GM23338 (cell line): Measurements from ENCODE around the gene PRPF39. TPM values are rescaled to one million over a fixed set of nuclear protein-coding genes. Genes with fewer than 3 reads are reported as not detected.

ENCODE experiments used
- ATAC-seq: fragments of 200-7000 bp; cut with Tn5 transposase; 3 replicates; pipeline ENCODE4 v1.9.1; 2020
- DNase-seq: peaks from one replicate; pipeline ENCODE4 v3.0.0-alpha.2; 2015; ENCODE audit warnings: low spot score
- H2AFZ ChIP-seq: fragments of 200-600 bp; sonication (generic); 2 replicates; pipeline ENCODE4 v1.8.0; 2016; ENCODE audit warnings: antibody characterized with exemption, mild to moderate bottlenecking, moderate library complexity
- H3F3A ChIP-seq: fragments of 200-600 bp; sonication (generic); replicated peaks from 2 replicates; pipeline ENCODE4 v1.8.0; 2017; ENCODE audit warnings: antibody characterized with exemption, mixed run types, low read depth
- H3K27ac ChIP-seq: fragments of 200-600 bp; sonication (generic); 2 replicates; pipeline ENCODE4 v1.6.1; 2016; ENCODE audit warnings: low read depth
- H3K27me3 ChIP-seq: fragments of 200-600 bp; sonication (generic); 2 replicates; pipeline ENCODE4 v1.8.0; 2016; ENCODE audit warnings: mild to moderate bottlenecking, mixed run types, moderate library complexity; ENCODE audit not compliant: insufficient read depth
- H3K36me3 ChIP-seq: fragments of 200-600 bp; sonication (generic); 2 replicates; pipeline ENCODE4 v1.8.0; 2016; ENCODE audit warnings: mild to moderate bottlenecking; ENCODE audit not compliant: insufficient read depth
- H3K4me1 ChIP-seq: fragments of 200-600 bp; sonication (generic); 2 replicates; pipeline ENCODE4 v1.8.0; 2016; ENCODE audit warnings: mild to moderate bottlenecking, moderate library complexity; ENCODE audit not compliant: insufficient read depth
- H3K4me2 ChIP-seq: fragments of 200-600 bp; sonication (generic); 2 replicates; pipeline ENCODE4 v1.7.1; 2017; ENCODE audit warnings: mixed run types
- H3K4me3 ChIP-seq: fragments of 200-600 bp; sonication (generic); 2 replicates; pipeline ENCODE4 v1.6.1; 2016; ENCODE audit warnings: mixed run types
- H3K79me2 ChIP-seq: fragments of 200-600 bp; sonication (generic); replicated peaks from 2 replicates; pipeline ENCODE4 v1.8.0; 2017; ENCODE audit warnings: mild to moderate bottlenecking; ENCODE audit not compliant: insufficient read depth
- H3K9me2 ChIP-seq: fragments of 200-600 bp; sonication (generic); 2 replicates; pipeline ENCODE4 v1.8.0; 2017; ENCODE audit not compliant: insufficient read depth
- H4K20me1 ChIP-seq: fragments of 200-600 bp; sonication (generic); replicated peaks from 2 replicates; pipeline ENCODE4 v1.8.0; 2017; ENCODE audit warnings: mild to moderate bottlenecking; ENCODE audit not compliant: insufficient read depth
- H3K27ac Mint-ChIP-seq: 2 replicates; pipeline ENCODE4 v1.8.0; 2020; ENCODE audit warnings: inconsistent platforms, mild to moderate bottlenecking, moderate library complexity, mixed read lengths
- H3K27me3 Mint-ChIP-seq: 3 replicates; pipeline ENCODE4 v1.8.0; 2022; ENCODE audit warnings: low read depth, mild to moderate bottlenecking, moderate library complexity, mixed read lengths, inconsistent platforms; ENCODE audit not compliant: insufficient read depth, poor library complexity
- H3K36me3 Mint-ChIP-seq: 3 replicates; pipeline ENCODE4 v1.8.0; 2021; ENCODE audit warnings: low read depth, mild to moderate bottlenecking, inconsistent platforms, moderate library complexity, mixed read lengths
- H3K4me1 Mint-ChIP-seq: 3 replicates; pipeline ENCODE4 v1.8.0; 2020; ENCODE audit warnings: mild to moderate bottlenecking, inconsistent platforms, mixed read lengths
- H3K4me3 Mint-ChIP-seq: 3 replicates; pipeline ENCODE4 v1.8.0; 2021; ENCODE audit warnings: moderate library complexity, mild to moderate bottlenecking, inconsistent platforms, mixed read lengths
- H3K9me3 Mint-ChIP-seq: 3 replicates; pipeline ENCODE4 v1.8.0; 2020; ENCODE audit warnings: moderate library complexity, mild to moderate bottlenecking, inconsistent platforms, mixed read lengths
- CREB1 ChIP-seq: fragments of 250-450 bp; sonication (Bioruptor Pico); IDR thresholded peaks from 2 replicates; pipeline ENCODE4 v1.5.0; 2020; ENCODE audit warnings: low read depth, mild to moderate bottlenecking, moderate library complexity
- EZH2 ChIP-seq: fragments of 200-600 bp; sonication (generic); IDR thresholded peaks from one replicate; pipeline ENCODE4 v1.8.0; 2017; ENCODE audit warnings: antibody characterized with exemption, mild to moderate bottlenecking, low read depth; ENCODE audit not compliant: unreplicated experiment
- EZH2phosphoT487 ChIP-seq: fragments of 200-600 bp; sonication (generic); IDR thresholded peaks from one replicate; pipeline ENCODE4 v1.8.1; 2018; ENCODE audit warnings: antibody characterized with exemption; ENCODE audit not compliant: unreplicated experiment
- JUNB ChIP-seq: IDR thresholded peaks from one replicate; pipeline ENCODE4 v1.6.1; 2016; ENCODE audit warnings: antibody characterized with exemption; ENCODE audit not compliant: unreplicated experiment
- NANOG ChIP-seq: IDR thresholded peaks from 2 replicates; pipeline ENCODE4 v1.6.1; 2016; ENCODE audit warnings: antibody characterized with exemption, borderline replicate concordance
- POLR2AphosphoS5 ChIP-seq: IDR thresholded peaks from 2 replicates; pipeline ENCODE4 v1.6.1; 2016; ENCODE audit warnings: antibody characterized with exemption, low read depth
- STAT1 ChIP-seq: IDR thresholded peaks from one replicate; pipeline ENCODE4 v1.6.1; 2016; ENCODE audit warnings: antibody characterized with exemption; ENCODE audit not compliant: unreplicated experiment
- ZNF331 ChIP-seq: fragments of 250-450 bp; sonication (Bioruptor Pico); IDR thresholded peaks from 2 replicates; pipeline ENCODE4 v1.5.0; 2020; ENCODE audit warnings: low read depth, mild to moderate bottlenecking, moderate library complexity
- polyA plus RNA-seq: library from polyadenylated mRNA; unstranded; fragments of >200 nt; fragmentation: Nextera tagmentation; extraction: Ambion mirVana; gene quantifications from 2 replicates; pipeline ENCODE4 v1.2.1, GENCODE V29; 2016
- total RNA-seq: library from RNA; depleted of rRNA; stranded (reverse); fragments of >200 nt; shearing (Covaris generic); gene quantifications from 2 replicates; pipeline ENCODE4 v1.2.3, GENCODE V29; 2014
- TF ChIP-seq, protein P1 (sequence below): IDR thresholded peaks from 2 replicates; pipeline ENCODE4 v1.6.1; 2016; ENCODE audit warnings: antibody characterized with exemption
- TF ChIP-seq, protein P2 (sequence below), 2 experiments: fragments of 200-600 bp in 1 of 2; sonication (generic) in 1 of 2; conservative IDR thresholded peaks; 2 replicates each; pipeline versions ENCODE4 v1.5.1 to v1.6.1; 2016 to 2017; ENCODE audit warnings: antibody characterized with exemption in 2 of 2, low read depth in 2 of 2, mild to moderate bottlenecking in 2 of 2, moderate library complexity in 1 of 2
- TF ChIP-seq, protein P3 (sequence below): IDR thresholded peaks from one replicate; pipeline ENCODE4 v1.6.1; 2018; ENCODE audit warnings: antibody characterized with exemption; ENCODE audit not compliant: unreplicated experiment
- TF ChIP-seq, protein P4 (sequence below): fragments of 250-450 bp; sonication (Bioruptor Pico); IDR thresholded peaks from 2 replicates; pipeline ENCODE4 v1.5.0; 2020; ENCODE audit warnings: mild to moderate bottlenecking, moderate library complexity

PRPF39 gene
- total and polyA plus RNA-seq, 2 experiments from 2014 or later, result 30.7 to 56.9 TPM

DNA sequence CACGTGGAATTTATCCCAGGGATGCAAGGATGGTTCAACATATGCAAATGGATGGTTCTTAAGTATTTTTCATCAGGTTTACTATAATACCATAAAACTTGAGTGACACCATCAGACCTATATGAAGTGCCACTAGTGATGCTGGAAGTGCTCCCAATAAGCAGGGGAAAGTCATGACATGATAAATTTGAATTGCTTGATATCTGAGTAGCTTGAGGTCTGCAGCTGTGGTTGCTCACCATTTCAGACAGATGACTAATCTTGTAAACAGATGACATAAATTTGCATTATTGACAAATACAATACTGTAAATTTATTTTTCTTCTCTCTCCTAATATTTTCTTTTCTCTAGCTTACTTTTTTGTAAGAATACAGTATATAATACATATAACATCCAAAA lies 13.7 kb upstream of the PRPF39 start:
- Histone ChIP-seq H3K79me2 (no peaks in the 10 kb centered on the region), H3K36me3 (no peaks in the 10 kb centered on the region), H2AFZ (no peak overlapping the region), H3K27me3 (no peaks in the 10 kb centered on the region), H3K4me3 (no peak overlapping the region), H3K4me2 (no peak overlapping the region), H3K27ac (no peak overlapping the region), H4K20me1 (no peaks in the 10 kb centered on the region; the same call in 1 of the 2 replicates), H3F3A (no peaks in the 10 kb centered on the region), H3K4me1 (no peaks in the 10 kb centered on the region), H3K9me2 (no peaks in the 10 kb centered on the region)
- no peaks in the 10 kb centered on the region for H3K9me3 Mint-ChIP-seq
- H3K27me3 Mint-ChIP-seq, result no peaks in the 10 kb centered on the region
- no peaks in the 10 kb centered on the region for H3K4me1 Mint-ChIP-seq
- ATAC-seq (no peak), DNase-seq (no peak)
- no peak overlapping the region for H3K27ac Mint-ChIP-seq
- no peak overlapping the region for H3K4me3 Mint-ChIP-seq
- H3K36me3 Mint-ChIP-seq, result peaks cover 5% of the 10 kb centered on the region; the same call in 1 of the 3 replicates
- TF ChIP-seq, protein P1, sequence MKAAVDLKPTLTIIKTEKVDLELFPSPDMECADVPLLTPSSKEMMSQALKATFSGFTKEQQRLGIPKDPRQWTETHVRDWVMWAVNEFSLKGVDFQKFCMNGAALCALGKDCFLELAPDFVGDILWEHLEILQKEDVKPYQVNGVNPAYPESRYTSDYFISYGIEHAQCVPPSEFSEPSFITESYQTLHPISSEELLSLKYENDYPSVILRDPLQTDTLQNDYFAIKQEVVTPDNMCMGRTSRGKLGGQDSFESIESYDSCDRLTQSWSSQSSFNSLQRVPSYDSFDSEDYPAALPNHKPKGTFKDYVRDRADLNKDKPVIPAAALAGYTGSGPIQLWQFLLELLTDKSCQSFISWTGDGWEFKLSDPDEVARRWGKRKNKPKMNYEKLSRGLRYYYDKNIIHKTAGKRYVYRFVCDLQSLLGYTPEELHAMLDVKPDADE, result no peak
- TF ChIP-seq, protein P2, sequence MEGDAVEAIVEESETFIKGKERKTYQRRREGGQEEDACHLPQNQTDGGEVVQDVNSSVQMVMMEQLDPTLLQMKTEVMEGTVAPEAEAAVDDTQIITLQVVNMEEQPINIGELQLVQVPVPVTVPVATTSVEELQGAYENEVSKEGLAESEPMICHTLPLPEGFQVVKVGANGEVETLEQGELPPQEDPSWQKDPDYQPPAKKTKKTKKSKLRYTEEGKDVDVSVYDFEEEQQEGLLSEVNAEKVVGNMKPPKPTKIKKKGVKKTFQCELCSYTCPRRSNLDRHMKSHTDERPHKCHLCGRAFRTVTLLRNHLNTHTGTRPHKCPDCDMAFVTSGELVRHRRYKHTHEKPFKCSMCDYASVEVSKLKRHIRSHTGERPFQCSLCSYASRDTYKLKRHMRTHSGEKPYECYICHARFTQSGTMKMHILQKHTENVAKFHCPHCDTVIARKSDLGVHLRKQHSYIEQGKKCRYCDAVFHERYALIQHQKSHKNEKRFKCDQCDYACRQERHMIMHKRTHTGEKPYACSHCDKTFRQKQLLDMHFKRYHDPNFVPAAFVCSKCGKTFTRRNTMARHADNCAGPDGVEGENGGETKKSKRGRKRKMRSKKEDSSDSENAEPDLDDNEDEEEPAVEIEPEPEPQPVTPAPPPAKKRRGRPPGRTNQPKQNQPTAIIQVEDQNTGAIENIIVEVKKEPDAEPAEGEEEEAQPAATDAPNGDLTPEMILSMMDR (conservative IDR thresholded peaks at IDR 0.05; ENCODE audit: low read depth in 2 of 2), result no peak
- TF ChIP-seq CREB1 (no peak), JUNB (no peak), EZH2 (no peak), STAT1 (no peak), ZNF331 (CRISPR knock-in tag) (no peak), EZH2phosphoT487 (no peak), NANOG (no peak), POLR2AphosphoS5 (no peak)
- TF ChIP-seq, protein P3, sequence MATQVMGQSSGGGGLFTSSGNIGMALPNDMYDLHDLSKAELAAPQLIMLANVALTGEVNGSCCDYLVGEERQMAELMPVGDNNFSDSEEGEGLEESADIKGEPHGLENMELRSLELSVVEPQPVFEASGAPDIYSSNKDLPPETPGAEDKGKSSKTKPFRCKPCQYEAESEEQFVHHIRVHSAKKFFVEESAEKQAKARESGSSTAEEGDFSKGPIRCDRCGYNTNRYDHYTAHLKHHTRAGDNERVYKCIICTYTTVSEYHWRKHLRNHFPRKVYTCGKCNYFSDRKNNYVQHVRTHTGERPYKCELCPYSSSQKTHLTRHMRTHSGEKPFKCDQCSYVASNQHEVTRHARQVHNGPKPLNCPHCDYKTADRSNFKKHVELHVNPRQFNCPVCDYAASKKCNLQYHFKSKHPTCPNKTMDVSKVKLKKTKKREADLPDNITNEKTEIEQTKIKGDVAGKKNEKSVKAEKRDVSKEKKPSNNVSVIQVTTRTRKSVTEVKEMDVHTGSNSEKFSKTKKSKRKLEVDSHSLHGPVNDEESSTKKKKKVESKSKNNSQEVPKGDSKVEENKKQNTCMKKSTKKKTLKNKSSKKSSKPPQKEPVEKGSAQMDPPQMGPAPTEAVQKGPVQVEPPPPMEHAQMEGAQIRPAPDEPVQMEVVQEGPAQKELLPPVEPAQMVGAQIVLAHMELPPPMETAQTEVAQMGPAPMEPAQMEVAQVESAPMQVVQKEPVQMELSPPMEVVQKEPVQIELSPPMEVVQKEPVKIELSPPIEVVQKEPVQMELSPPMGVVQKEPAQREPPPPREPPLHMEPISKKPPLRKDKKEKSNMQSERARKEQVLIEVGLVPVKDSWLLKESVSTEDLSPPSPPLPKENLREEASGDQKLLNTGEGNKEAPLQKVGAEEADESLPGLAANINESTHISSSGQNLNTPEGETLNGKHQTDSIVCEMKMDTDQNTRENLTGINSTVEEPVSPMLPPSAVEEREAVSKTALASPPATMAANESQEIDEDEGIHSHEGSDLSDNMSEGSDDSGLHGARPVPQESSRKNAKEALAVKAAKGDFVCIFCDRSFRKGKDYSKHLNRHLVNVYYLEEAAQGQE, result no peak
- TF ChIP-seq, protein P4, sequence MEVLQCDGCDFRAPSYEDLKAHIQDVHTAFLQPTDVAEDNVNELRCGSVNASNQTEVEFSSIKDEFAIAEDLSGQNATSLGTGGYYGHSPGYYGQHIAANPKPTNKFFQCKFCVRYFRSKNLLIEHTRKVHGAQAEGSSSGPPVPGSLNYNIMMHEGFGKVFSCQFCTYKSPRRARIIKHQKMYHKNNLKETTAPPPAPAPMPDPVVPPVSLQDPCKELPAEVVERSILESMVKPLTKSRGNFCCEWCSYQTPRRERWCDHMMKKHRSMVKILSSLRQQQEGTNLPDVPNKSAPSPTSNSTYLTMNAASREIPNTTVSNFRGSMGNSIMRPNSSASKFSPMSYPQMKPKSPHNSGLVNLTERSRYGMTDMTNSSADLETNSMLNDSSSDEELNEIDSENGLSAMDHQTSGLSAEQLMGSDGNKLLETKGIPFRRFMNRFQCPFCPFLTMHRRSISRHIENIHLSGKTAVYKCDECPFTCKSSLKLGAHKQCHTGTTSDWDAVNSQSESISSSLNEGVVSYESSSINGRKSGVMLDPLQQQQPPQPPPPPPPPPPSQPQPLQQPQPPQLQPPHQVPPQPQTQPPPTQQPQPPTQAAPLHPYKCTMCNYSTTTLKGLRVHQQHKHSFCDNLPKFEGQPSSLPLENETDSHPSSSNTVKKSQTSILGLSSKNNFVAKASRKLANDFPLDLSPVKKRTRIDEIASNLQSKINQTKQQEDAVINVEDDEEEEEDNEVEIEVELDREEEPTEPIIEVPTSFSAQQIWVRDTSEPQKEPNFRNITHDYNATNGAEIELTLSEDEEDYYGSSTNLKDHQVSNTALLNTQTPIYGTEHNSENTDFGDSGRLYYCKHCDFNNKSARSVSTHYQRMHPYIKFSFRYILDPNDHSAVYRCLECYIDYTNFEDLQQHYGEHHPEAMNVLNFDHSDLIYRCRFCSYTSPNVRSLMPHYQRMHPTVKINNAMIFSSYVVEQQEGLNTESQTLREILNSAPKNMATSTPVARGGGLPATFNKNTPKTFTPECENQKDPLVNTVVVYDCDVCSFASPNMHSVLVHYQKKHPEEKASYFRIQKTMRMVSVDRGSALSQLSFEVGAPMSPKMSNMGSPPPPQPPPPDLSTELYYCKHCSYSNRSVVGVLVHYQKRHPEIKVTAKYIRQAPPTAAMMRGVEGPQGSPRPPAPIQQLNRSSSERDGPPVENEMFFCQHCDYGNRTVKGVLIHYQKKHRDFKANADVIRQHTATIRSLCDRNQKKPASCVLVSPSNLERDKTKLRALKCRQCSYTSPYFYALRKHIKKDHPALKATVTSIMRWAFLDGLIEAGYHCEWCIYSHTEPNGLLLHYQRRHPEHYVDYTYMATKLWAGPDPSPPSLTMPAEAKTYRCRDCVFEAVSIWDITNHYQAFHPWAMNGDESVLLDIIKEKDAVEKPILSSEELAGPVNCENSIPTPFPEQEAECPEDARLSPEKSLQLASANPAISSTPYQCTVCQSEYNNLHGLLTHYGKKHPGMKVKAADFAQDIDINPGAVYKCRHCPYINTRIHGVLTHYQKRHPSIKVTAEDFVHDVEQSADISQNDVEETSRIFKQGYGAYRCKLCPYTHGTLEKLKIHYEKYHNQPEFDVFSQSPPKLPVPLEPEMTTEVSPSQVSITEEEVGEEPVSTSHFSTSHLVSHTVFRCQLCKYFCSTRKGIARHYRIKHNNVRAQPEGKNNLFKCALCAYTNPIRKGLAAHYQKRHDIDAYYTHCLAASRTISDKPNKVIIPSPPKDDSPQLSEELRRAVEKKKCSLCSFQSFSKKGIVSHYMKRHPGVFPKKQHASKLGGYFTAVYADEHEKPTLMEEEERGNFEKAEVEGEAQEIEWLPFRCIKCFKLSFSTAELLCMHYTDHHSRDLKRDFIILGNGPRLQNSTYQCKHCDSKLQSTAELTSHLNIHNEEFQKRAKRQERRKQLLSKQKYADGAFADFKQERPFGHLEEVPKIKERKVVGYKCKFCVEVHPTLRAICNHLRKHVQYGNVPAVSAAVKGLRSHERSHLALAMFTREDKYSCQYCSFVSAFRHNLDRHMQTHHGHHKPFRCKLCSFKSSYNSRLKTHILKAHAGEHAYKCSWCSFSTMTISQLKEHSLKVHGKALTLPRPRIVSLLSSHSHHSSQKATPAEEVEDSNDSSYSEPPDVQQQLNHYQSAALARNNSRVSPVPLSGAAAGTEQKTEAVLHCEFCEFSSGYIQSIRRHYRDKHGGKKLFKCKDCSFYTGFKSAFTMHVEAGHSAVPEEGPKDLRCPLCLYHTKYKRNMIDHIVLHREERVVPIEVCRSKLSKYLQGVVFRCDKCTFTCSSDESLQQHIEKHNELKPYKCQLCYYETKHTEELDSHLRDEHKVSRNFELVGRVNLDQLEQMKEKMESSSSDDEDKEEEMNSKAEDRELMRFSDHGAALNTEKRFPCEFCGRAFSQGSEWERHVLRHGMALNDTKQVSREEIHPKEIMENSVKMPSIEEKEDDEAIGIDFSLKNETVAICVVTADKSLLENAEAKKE (CRISPR knock-in tag), result no peak
